HepG2 (cell line): ENCODE measurements around the gene GRM7. TPM values are rescaled to one million over a fixed set of nuclear protein-coding genes. Genes with fewer than 3 reads are reported as not detected.

Source experiments
- ATAC-seq: fragments of 200-7000 bp; cut with Tn5 transposase; 3 replicates; pipeline ENCODE4 v1.9.1; 2020; ENCODE audit warnings: mild to moderate bottlenecking, moderate library complexity
- BruUV-seq: library from RNA; stranded (reverse); fragments of 400-500 nt; replicated peaks from 2 replicates; lab custom pipeline; 2021; lab: Mats Ljungman, UMichigan
- CTCF ChIA-PET: fragments of 300-600 bp; formaldehyde crosslinking; extraction: SDS; loops from one replicate; lab custom pipeline; 2021; ENCODE audit warnings: low total read pairs, inconsistent platforms, low intra/inter-chr PET ratio; lab: Yijun Ruan, JAX
- POLR2A ChIA-PET: fragments of 350-600 bp; sonication (Branson Sonifier 250); formaldehyde crosslinking; loops from one replicate; lab custom pipeline; 2020; ENCODE audit warnings: antibody characterized with exemption, inconsistent platforms; lab: Yijun Ruan, JAX
- DNase-seq: peaks from one replicate; pipeline ENCODE4 v3.0.0-alpha.2; 2015; ENCODE audit warnings: low spot score
- FAIRE-seq: peaks from 3 replicates; lab custom pipeline; 2011; peaks lifted over from hg19 to GRCh38; lab: Jason Lieb, UNC
- H2AFZ ChIP-seq: one replicate; pipeline ENCODE4 v1.6.1; 2011; ENCODE audit warnings: low read length, inconsistent platforms
- H3K27ac ChIP-seq: fragments of 300-600 bp; 3 replicates; pipeline ENCODE4 v1.8.0; 2011; ENCODE audit warnings: mixed run types, mild to moderate bottlenecking, mixed read lengths, low read length, inconsistent platforms; ENCODE audit not compliant: insufficient read depth; ENCODE audit errors: extremely low read length
- H3K27me3 ChIP-seq, 2 experiments: fragments of 200-600 bp in 1 of 2; 2 replicates in 1 of 2; 3 replicates in 1 of 2; pipeline versions ENCODE4 v1.6.0 to v1.8.0; 2011; ENCODE audit warnings: low read length in 2 of 2, mild to moderate bottlenecking in 2 of 2, moderate library complexity in 2 of 2, inconsistent platforms in 1 of 2; ENCODE audit not compliant: insufficient read depth in 2 of 2, control insufficient read depth in 1 of 2
- H3K36me3 ChIP-seq, 2 experiments: fragments of 200-600 bp in 1 of 2; replicated peaks in 1 of 2; 2 replicates in 1 of 2; 3 replicates in 1 of 2; pipeline versions ENCODE4 v1.5.1 to v1.8.0; 2011; ENCODE audit warnings: low read length in 2 of 2, inconsistent platforms in 1 of 2; ENCODE audit not compliant: insufficient read depth in 2 of 2, control insufficient read depth in 1 of 2
- H3K4me1 ChIP-seq: 2 replicates; pipeline ENCODE4 v1.5.1; 2012; ENCODE audit warnings: low read length, inconsistent platforms; ENCODE audit not compliant: insufficient read depth
- H3K4me2 ChIP-seq: 2 replicates; pipeline ENCODE4 v1.6.0; 2011; ENCODE audit warnings: low read depth, low read length, inconsistent platforms
- H3K4me3 ChIP-seq, 3 experiments: fragments of 200-600 bp in 1 of 3; sonication (generic), shearing (Covaris generic) in 1 of 3; replicated peaks in 1 of 3; 2 replicates each; pipeline ENCODE4 v1.5.1; 2011 to 2016; ENCODE audit warnings: low read length in 3 of 3, inconsistent platforms in 2 of 3, low read depth in 2 of 3, mild to moderate bottlenecking in 2 of 3, control low read depth in 1 of 3, mixed read lengths in 1 of 3; ENCODE audit not compliant: insufficient read depth in 1 of 3
- H3K79me2 ChIP-seq: one replicate; pipeline ENCODE4 v1.6.1; 2011; ENCODE audit warnings: low read length, inconsistent platforms; ENCODE audit not compliant: insufficient read depth
- H3K9ac ChIP-seq: 2 replicates; pipeline ENCODE4 v1.6.0; 2011; ENCODE audit warnings: mild to moderate bottlenecking, low read depth, low read length, inconsistent platforms; ENCODE audit not compliant: insufficient read depth
- H3K9me3 ChIP-seq: 2 replicates; pipeline ENCODE4 v1.5.1; 2012; ENCODE audit warnings: mild to moderate bottlenecking, low read length
- H4K20me1 ChIP-seq: 2 replicates; pipeline ENCODE4 v1.6.0; 2011; ENCODE audit warnings: inconsistent platforms, mild to moderate bottlenecking, low read length, moderate library complexity; ENCODE audit not compliant: insufficient read depth
- FOXP1 ChIP-seq, 2 experiments: fragments of 450-650 bp in 1 of 2; IDR thresholded peaks; 2 replicates each; pipeline ENCODE4 v1.6.1; 2017 to 2018; ENCODE audit warnings: antibody characterized with exemption in 1 of 2
- GATAD1 ChIP-seq: IDR thresholded peaks from 2 replicates; pipeline ENCODE4 v1.6.1; 2016; ENCODE audit warnings: missing genetic modification reagents, missing compliant biosample characterization
- MEF2D ChIP-seq: sonication (generic); formaldehyde crosslinking; IDR thresholded peaks from 2 replicates; pipeline ENCODE4 v1.5.1; 2020; ENCODE audit warnings: mild to moderate bottlenecking, missing genetic modification reagents
- NAIF1 ChIP-seq: sonication (generic); formaldehyde crosslinking; IDR thresholded peaks from 2 replicates; pipeline ENCODE4 v1.5.0; 2020; ENCODE audit warnings: mild to moderate bottlenecking, missing genetic modification reagents, borderline replicate concordance
- NFIC ChIP-seq: IDR thresholded peaks from 2 replicates; pipeline ENCODE4 v1.6.1; 2012; ENCODE audit warnings: mild to moderate bottlenecking, low read length, inconsistent platforms
- NONO ChIP-seq, 2 experiments: fragments of 450-650 bp in 1 of 2; sonication (generic) in 1 of 2; formaldehyde crosslinking in 1 of 2; IDR thresholded peaks in 1 of 2; conservative IDR thresholded peaks in 1 of 2; 2 replicates each; pipeline versions ENCODE4 v1.6.1 to v1.8.0; 2017 to 2022; ENCODE audit warnings: mild to moderate bottlenecking in 1 of 2, missing genetic modification reagents in 1 of 2, moderate library complexity in 1 of 2
- SOX5 ChIP-seq: IDR thresholded peaks from 2 replicates; pipeline ENCODE4 v1.6.1; 2016; ENCODE audit warnings: borderline replicate concordance
- ZNF441 ChIP-seq: sonication (generic); formaldehyde crosslinking; IDR thresholded peaks from 2 replicates; pipeline ENCODE4 v1.7.0; 2021; ENCODE audit warnings: missing genetic modification reagents, borderline replicate concordance
- ZNF501 ChIP-seq: sonication (generic); formaldehyde crosslinking; IDR thresholded peaks from 2 replicates; pipeline ENCODE4 v1.5.1; 2020; ENCODE audit warnings: mild to moderate bottlenecking, moderate library complexity, missing genetic modification reagents
- ZNF564 ChIP-seq: sonication (generic); formaldehyde crosslinking; IDR thresholded peaks from 2 replicates; pipeline ENCODE4 v1.8.1; 2023; ENCODE audit warnings: mild to moderate bottlenecking, missing genetic modification reagents
- ZNF569 ChIP-seq: sonication (generic); formaldehyde crosslinking; IDR thresholded peaks from 2 replicates; pipeline ENCODE4 v1.5.0; 2020; ENCODE audit warnings: mild to moderate bottlenecking, missing genetic modification reagents, moderate library complexity, borderline replicate concordance
- ZNF737 ChIP-seq: sonication (generic); formaldehyde crosslinking; IDR thresholded peaks from 2 replicates; pipeline ENCODE4 v1.5.0; 2020; ENCODE audit warnings: missing genetic modification reagents, mild to moderate bottlenecking, borderline replicate concordance
- WGBS: methylation state at CpG from one replicate; pipeline ENCODE4 v1.1.6; 2017; ENCODE audit warnings: low lambda C conversion rate; 5-methylcytosine and 5-hydroxymethylcytosine counted together
- in situ Hi-C: cut with HindIII; loops from 2 replicates; pipeline ENCODE4 v1.10.0; 2017; ENCODE audit warnings: low pct_unique_long_range_greater_than_20kb; ENCODE audit not compliant: extremely low pct_ligation_motif_present
- intact Hi-C: fragments of 100-400 bp; cut with micrococcal nuclease; formaldehyde crosslinking; loops from one replicate; pipeline ENCODE4 v1.10.0; 2022; ENCODE audit not compliant: unreplicated experiment
- polyA plus RNA-seq, 8 experiments: library from polyadenylated mRNA; depleted of rRNA in 3 of 8; stranded (reverse) in 7 of 8; unstranded in 1 of 8; fragments of >200 nt; fragmentation: Illumina TruSeq in 4 of 8; extraction: Trizol in 4 of 8; gene quantifications; 2 replicates each; pipeline versions ENCODE4 v1.2.1 to v1.2.3, GENCODE V29; 2011 to 2016; ENCODE audit warnings: low read depth in 4 of 8, missing spikeins in 1 of 8, mixed read lengths in 1 of 8; ENCODE audit not compliant: insufficient read depth in 1 of 8
- total RNA-seq, 5 experiments: library from RNA; depleted of rRNA; stranded (reverse); fragments of >200 nt; fragmentation: Illumina TruSeq; extraction: Trizol; gene quantifications; 2 replicates each; pipeline ENCODE4 v1.2.3, GENCODE V29; 2016; ENCODE audit warnings: low read depth in 1 of 5
- TF ChIP-seq, protein P1 (sequence below): IDR thresholded peaks from 2 replicates; pipeline ENCODE4 v1.6.1; 2018; ENCODE audit warnings: missing genetic modification reagents, mild to moderate bottlenecking, missing compliant biosample characterization

Gene GRM7
- total and polyA plus RNA-seq, 2 of the 13 experiments (the other 11 are each of a cell fraction or from before 2014, with no cell fraction given): not detected

DNA sequence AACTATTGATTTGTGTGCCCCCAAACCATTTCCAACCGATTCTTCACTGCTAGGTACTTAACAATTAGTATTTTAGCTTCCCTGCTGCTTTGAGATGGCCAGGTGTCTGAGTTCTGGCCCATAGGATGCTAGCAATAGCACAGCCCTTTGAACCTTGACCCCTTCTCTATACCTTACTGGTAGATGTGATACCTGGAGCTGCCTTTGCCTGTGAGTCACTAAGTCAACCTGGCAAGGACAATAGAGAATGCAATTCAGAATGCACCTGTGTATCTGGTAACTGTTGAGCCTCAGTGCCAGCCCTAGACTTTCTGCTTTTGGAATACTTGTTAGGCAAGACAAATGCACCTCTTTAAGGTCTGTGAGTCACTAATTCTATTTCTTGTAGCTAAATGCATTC lies 467.4 kb downstream of the GRM7 start:
- no peak overlapping the region for H2AFZ ChIP-seq
- no peaks in the 10 kb centered on the region for H3K79me2 ChIP-seq
- peaks cover 76% of the 10 kb centered on the region for H3K9me3 ChIP-seq
- 0% methylated on average over 1 of the region's 1 CpG for WGBS
- no peaks in the 10 kb centered on the region for H3K36me3 ChIP-seq
- no peak for ATAC-seq
- H3K27me3 ChIP-seq: no peaks in the 10 kb centered on the region
- BruUV-seq: no TSS peak
- no peak overlapping the region for H3K9ac ChIP-seq
- FAIRE-seq: no peak
- no peaks in the 10 kb centered on the region for H3K4me1 ChIP-seq
- ChIA-PET POLR2A (no interaction called here), CTCF (no interaction called here)
- no peak for DNase-seq
- H4K20me1 ChIP-seq: no peaks in the 10 kb centered on the region
- intact Hi-C loops (no loop called here), in situ Hi-C loops (no loop called here)
- H3K27ac ChIP-seq: no peak overlapping the region
- no peak overlapping the region for H3K4me2 ChIP-seq
- TF ChIP-seq, protein P1, sequence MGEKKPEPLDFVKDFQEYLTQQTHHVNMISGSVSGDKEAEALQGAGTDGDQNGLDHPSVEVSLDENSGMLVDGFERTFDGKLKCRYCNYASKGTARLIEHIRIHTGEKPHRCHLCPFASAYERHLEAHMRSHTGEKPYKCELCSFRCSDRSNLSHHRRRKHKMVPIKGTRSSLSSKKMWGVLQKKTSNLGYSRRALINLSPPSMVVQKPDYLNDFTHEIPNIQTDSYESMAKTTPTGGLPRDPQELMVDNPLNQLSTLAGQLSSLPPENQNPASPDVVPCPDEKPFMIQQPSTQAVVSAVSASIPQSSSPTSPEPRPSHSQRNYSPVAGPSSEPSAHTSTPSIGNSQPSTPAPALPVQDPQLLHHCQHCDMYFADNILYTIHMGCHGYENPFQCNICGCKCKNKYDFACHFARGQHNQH (CRISPR knock-in tag): no peak
- TF ChIP-seq ZNF441 (CRISPR knock-in tag) (no peak), SOX5 (CRISPR knock-in tag) (no peak), ZNF501 (CRISPR knock-in tag) (no peak), MEF2D (CRISPR knock-in tag) (no peak), NFIC (no peak), ZNF564 (no peak), NONO (IDR thresholded peaks at IDR 0.05) (no peak), NONO (CRISPR knock-in tag; conservative IDR thresholded peaks at IDR 0.05) (no peak), GATAD1 (CRISPR knock-in tag) (no peak), NAIF1 (CRISPR knock-in tag) (no peak), ZNF737 (CRISPR knock-in tag) (no peak), FOXP1 (IDR thresholded peaks at IDR 0.05) (no peak), FOXP1 (CRISPR knock-in tag; IDR thresholded peaks at IDR 0.05) (no peak), ZNF569 (CRISPR knock-in tag) (no peak)
- no peak overlapping the region for H3K4me3 ChIP-seq
